ENCODE measurements around the gene PTGER1. TPM values are rescaled to one million over a fixed set of nuclear protein-coding genes. Genes with fewer than 3 reads are reported as not detected.
"Not testable (repeated sequence)": the region's sequence is repeated elsewhere in the genome, so short reads cannot be mapped to it uniquely, and the experiment has no call there.

Gene PTGER1
- total RNA-seq, 1 experiment from 2014 or later: 0.24 TPM

DNA sequence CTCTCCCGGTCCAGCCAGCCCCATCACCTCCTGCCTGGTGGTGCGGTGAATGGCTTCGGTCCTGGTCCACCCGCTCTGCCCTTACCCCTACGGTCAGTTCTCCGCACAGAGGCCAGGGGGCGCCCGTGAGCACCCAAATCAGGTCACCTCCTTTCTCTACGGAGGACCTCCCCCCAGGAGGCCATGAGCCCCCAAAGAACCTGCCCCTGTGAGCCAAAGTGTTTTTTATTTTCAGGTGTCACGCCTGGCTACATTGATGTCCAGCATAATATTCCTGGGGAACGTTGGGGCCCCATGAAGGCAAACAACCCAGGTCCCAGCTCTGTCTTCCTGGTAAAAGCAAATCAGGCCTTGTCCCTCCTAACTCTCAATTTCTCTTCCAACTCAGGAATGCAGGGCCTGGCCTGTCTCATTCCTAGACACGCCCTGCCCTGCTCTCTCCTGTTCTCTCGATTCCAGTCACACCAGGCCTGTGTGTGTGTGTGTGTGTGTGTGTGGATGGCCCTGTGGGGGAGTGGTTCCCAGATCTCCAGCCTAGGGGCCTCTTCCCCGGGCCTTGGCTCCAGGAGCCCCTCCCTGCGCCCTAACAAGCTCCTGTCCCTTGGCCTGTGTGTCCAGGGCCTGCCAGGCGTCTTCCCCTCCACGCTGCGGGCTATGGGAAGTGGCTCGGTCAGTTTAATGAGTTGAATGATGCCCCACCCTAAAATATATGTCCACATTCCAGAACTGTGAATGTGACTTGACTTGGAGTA is 30.5 kb upstream of the PTGER1 start:
- in situ Hi-C loops (cut with HindIII; ENCODE audit: low pct_unique_long_range_greater_than_20kb, low sequenced_read_pairs): no loop called here
- DNase-seq (ENCODE audit: low read depth): peak; percentile 99

DNA sequence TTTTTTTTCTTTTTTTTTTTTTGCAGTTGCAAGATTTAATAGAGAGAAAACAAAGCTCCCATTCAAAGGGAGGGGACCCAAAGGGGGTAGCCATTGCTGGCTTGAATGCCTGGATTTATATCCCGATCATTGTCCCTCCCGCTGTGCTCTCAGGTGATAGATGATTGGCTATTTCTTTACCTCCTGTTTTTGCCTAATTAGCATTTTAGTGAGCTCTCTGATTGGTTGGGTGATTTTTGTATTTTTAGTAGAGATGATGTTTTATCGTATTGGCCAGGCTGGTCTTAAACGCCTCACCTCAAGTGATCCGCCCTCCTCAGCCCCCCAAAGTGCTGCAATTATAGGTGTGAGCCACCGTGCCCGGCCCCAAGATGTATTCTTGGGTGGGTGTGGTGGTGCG is 29.4 kb upstream of the PTGER1 start:
- DNase-seq (ENCODE audit: low read depth); in situ Hi-C loops (cut with HindIII; ENCODE audit: low pct_unique_long_range_greater_than_20kb, low sequenced_read_pairs): not testable (repeated sequence)

DNA sequence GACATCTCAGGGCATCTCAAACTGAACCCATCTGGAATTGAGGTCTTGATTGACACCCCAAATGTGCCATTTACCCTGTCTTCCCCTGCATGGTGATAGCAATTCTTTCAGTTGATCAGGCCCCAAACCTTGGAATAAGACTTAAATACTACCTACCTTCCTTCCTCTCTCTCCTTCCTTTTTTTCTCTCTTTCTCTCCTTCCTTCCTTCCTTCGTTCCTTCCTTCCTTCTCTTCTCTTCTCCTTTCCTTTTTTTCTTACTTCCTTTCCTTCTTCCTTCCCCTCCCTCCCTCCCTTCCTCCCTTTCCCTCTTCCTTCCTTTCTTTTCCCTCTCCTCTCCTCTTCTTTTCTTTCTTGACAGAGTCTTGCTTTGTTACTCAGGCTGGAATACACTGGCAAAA is 28.1 kb upstream of the PTGER1 start:
- DNase-seq (ENCODE audit: low read depth): no peak
- in situ Hi-C loops (cut with HindIII; ENCODE audit: low pct_unique_long_range_greater_than_20kb, low sequenced_read_pairs): no loop called here

DNA sequence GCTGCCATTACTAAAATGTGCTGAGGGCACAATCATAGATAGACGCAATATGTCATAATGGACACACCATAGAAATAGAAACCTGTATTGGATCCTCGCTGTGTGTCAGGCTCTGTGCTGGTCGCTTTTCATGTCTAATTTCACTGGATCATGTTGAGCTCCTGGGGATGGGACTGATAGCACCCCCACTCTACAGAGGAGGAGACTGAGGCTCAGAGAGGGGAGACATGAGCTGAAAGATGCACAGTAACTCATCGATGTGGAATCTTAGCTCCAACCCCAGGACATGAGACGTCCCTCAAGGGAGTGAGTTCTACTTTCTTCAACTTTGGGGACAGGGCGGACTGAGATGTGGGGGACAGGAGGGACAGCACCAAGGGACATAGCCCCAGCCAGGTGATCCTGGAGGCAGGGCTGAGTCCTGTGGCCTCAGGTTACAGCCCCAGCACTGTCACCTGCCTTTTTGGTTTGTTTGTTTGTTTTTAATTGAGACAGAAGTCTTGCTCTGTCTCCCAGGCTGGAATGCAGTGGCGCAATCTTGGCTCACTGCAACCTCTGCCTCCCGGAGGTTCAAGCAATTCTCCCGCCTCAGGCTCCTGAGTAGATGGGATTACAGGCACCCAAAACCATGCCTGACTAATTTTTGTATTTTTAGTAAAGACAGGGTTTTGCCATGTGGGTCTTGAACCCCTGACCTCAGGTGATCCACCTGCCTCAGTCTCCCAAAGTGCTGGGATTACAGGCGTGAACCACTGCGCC is 27.4 kb upstream of the PTGER1 start:
- in situ Hi-C loops (cut with HindIII; ENCODE audit: low pct_unique_long_range_greater_than_20kb, low sequenced_read_pairs): no loop called here
- DNase-seq (ENCODE audit: low read depth): peak; percentile 41

DNA sequence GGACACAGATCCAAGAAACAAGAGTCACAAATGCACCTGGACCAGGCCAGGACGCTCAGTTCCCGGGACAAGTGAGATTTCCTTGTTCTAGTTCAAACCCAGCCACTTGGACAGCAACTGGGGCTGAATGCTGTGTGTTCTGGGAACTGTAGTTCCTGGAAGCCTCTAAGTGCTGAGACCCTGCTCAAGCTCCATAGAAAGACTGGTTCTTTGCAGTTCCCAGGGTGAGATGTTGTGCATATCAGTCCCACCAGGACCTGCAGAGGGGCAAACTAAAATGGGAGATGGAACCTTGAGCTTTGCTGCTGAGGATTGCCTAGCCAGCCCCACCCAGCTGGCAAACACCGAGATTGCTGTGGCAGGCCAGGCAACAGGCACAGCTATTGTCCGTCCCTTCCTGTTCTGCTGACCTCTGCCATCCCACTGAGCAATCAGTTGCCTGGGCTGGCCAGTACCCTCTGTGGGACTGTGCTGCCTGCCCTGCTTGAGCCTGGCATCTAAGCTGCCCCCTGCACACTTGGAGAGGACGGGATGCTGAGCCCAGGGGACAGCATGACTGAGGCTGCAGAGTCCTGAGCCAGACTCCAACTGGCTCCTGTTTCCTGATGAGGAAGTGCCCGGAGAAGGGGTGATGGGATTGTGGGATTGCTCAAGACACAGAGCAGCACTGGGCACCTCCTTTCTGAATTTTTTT is 22.2 kb upstream of the PTGER1 start:
- no peak for DNase-seq (ENCODE audit: low read depth)
- in situ Hi-C loops (cut with HindIII; ENCODE audit: low pct_unique_long_range_greater_than_20kb, low sequenced_read_pairs): no loop called here

DNA sequence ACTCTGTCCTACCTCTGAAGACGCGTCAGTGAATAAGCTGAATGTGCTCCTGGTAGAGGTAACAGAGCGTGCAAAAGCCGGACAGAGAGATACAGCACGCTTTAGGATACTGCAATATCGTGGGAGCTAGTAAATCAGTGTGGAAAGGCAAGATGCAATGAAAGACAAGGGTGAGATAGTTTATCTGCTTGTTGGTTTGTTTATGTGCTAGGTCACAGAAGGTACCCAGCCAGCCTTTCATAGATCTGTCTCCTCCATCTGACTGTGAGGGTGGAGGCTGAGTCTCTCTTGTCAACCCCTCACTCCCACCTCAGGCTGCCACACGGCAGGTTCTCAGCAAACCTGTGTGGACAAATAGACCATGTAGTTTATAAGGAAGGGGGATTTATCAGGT is 21.7 kb upstream of the PTGER1 start:
- in situ Hi-C loops (cut with HindIII; ENCODE audit: low pct_unique_long_range_greater_than_20kb, low sequenced_read_pairs): no loop called here
- DNase-seq (ENCODE audit: low read depth): peak; percentile 73

DNA sequence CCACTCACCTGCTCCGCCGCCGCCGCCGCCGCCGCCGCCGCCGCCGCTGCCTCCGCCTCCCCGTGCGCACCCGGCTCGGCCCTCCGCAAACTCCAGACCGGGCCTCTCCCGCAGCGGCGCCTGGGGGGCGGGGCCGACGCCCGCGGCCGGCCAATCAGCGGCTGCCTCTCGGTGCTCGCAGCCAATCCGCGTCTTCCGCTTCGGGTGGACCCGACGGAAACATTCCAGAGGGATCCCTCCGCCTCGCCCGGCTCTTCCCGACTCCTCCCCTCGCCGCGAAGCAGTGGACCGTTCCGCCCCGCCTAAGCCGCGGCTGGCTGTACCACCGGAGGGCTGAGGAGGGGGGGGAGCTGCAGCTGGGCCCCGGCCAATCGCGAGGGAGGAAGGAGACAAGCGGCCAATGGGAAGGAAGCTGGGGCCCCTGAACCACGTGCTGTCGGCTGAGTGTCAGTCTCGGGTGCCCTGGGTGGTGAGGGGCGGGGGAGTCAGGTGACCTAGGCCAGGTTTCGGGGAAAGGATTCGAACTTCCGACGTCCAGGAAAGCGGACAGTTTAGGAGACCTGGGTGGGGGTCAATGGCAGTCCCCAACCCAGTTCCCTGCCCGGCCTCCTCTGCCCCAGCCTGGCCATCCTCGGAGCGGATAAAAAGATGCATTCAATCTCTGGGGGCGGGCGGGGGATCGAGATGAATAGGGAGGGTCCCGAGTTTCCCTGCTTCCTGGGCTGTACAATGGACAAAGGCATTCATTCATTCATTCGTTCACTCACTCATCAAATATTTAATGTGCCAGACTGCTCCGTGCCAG is 21.1 kb upstream of the PTGER1 start, which contains the start of gene GIPC1:
Gene GIPC1 (minus strand): TSS at position 99 of the 805 bp plus-strand sequence. CDS start 13,151 bp downstream, outside the sequence.
- in situ Hi-C loops (cut with HindIII; ENCODE audit: low pct_unique_long_range_greater_than_20kb, low sequenced_read_pairs): no loop called here

DNA sequence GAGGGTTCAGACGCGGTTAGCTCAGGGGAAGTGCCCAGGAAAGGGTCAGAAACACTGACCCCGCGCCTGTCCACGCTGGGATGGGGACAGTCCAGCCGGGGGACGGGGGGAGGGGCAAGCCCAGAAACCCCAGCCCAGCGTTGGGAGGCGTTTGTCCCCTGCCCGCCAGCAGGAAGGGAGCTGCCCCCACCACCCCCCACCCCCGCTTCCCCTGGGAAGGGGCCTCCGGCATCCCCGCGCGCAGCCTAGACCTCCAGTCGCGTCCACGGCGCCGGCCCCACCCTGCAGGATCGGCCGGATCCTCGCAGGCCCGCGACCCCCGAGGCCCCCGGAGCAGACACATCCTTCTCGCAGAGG is 20.5 kb upstream of the PTGER1 start:
- in situ Hi-C loops (cut with HindIII; ENCODE audit: low pct_unique_long_range_greater_than_20kb, low sequenced_read_pairs): no loop called here
- DNase-seq (ENCODE audit: low read depth): no peak

More for the DNA sequence above, 21.1 kb upstream of the PTGER1 start, which contains the start of gene GIPC1:
- peak; percentile 100 for DNase-seq (ENCODE audit: low read depth)

DNA sequence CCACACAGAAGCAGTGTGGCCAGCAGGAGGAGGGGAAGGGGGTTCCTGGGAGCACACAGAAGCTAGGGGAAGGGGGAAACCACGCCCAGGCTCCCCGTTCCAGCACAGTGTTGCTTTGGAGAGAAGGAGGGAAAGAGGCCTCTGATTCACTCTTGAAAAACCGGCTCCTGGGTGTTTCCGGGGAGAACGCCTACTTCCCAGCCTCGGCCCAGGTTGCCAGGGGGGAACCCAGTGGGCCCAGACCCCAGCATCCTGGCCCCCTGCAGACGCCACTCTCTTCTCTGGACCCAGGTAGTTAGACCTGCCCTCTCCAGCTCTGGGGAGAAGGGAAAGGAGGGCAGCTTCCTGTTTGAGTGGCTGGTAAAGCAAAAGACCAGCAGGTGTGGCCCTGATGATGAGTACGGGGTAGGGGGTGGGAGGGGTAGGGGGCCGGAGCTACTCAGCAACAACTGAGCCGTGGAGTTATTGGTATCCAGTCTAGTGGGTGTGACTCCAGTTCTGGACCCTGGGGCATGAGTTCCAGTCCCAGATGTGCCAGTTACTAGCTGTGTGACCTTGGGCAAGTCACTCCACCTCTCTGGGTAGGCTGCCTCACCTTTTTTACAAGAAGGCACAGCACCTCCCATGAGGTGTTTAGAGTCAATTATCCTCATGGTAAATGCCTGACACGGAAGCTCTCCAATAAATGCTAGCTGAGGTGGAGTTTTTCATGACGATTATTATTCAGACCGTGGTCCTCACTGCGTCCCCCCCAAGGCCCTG is 19.9 kb upstream of the PTGER1 start:
- in situ Hi-C loops (cut with HindIII; ENCODE audit: low pct_unique_long_range_greater_than_20kb, low sequenced_read_pairs): no loop called here
- no peak for DNase-seq (ENCODE audit: low read depth)

DNA sequence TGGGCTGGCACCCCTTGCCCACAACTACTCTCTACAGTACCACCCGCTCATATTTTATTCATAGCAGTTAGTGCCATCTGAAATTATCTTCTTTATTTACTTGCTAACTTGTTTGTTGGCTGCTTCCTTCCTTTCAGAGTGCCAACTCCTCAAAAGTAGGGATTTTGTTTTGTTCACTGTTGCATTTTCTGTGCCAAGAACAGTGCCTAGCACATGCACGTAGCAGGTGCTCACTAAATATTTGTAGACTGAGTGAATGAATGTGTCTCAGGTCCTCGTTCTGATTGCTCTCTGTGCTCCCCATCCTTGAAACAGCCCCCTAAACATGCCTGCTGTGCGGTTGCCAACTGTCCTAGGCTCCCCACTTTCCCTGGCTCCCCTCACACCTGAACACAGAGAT is 19.3 kb upstream of the PTGER1 start:
- in situ Hi-C loops (cut with HindIII; ENCODE audit: low pct_unique_long_range_greater_than_20kb, low sequenced_read_pairs): no loop called here
- no peak for DNase-seq (ENCODE audit: low read depth)

DNA sequence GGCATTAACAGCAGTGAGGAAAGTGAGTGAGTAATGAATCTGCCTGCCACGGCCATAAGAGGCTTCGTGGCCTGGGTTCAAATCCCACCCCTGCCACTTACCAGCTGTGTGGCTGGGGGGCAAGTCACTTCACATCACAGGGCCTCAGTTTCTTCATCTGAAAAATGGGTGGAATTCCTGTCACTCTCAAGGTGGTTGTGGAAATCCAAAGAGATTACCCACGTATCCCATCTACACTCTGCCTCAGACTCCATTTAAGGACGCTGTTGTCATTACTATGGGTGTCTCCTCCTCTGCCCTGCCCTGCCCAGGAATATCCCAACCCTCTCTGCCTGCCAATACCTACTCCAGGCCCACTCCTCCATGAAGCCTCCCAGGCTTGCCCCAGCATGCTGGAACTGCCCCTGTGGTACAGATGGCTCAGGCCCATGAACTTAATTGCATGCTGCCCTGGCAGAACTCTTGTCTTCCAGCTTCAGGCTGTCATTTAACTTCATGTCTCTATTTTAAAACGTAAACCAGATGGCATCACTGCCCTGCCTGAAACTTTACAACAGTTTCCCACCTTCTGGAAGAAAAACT is 17.7 kb upstream of the PTGER1 start:
- no peak for DNase-seq (ENCODE audit: low read depth)
- in situ Hi-C loops (cut with HindIII; ENCODE audit: low pct_unique_long_range_greater_than_20kb, low sequenced_read_pairs): no loop called here

DNA sequence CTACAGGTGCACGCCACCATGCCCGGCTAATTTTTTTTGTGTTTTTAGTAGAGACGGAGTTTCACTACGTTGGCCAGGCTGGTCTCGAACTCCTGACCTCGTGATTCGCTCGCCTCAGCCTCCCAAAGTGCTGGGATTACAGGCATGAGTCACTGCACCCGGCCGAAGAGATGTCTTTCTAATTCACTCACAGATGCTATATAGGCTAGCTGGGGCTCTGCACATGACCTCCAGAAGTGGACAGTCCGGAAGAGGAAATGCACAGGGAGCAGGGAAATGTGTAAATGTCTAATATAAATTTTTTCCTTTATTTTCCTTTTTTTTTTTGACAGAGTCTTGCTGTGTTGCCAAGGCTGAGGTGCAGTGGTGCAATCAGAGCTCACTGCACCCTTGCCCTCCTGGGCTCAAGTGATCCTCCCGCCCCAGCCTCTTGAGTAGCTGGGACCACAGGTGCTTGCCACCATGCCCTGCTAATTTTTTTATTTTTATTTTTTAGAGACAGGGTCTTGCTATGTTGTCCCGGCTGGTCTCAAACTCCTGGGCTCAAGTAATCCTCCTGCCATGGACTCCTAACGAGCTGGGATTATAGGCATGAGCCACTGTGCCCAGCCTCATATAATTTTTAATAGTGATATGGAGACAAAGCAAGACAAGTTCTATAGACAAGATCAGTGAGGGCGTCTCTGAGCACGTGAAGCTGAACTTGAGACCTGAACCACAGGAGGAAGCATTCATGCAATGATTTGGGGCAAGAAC is 12.4 kb upstream of the PTGER1 start:
- DNase-seq (ENCODE audit: low read depth): no peak
- in situ Hi-C loops (cut with HindIII; ENCODE audit: low pct_unique_long_range_greater_than_20kb, low sequenced_read_pairs): no loop called here

DNA sequence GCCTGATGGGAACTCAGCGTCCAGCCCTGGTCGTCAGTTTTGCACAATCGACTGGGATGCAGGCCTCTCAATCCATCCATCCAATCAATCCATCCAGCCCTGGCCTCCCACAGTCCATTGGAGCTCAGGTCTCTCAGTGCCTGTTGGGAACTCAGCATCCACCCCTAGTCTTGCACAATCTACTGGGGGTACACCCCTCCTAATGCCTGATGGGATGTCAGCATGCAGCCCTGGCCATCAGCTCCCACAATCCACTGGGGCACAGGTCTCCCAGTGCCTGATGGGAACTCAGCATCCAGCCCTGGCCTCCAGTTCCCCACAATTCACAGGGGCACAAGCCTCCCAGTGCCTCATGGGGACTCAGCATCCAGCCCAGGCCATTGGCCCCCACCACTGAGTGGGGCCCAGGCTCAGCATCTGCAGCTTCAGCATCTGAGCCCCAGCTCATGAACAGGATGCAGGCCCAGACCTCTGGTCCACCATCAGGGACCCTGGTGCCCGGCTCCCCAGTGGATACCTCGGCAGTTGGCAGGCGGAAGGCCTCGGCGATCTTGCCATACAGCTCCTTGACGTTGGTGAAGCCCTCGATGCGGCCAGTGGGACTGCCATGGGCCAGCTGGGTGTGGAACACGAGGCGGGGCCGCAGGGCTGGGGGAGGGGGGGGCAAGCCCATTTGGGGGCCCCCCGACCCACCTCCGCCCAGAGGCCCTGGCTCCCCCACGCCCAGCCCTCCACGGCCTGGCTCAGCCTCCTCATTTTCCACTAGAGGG is 7.2 kb upstream of the PTGER1 start:
- in situ Hi-C loops (cut with HindIII; ENCODE audit: low pct_unique_long_range_greater_than_20kb, low sequenced_read_pairs): no loop called here

DNA sequence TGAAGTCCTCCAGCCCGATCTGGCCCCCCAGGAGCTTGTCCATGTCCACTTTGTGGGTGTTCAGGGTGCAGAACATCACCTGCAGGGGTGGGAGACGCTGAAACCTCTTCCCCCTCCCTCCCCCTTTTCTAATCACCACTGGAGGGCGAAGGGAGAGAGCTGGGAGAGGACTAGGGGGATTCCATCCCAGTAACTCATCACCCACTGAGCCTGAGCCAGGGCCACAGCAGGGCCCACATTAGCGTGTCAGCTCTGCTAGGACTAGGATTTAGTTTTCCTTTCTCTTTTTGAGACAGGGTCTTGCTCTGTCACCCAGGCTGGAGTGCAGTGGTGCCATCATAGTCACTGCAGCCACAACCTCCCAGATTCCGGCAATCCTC is 5.5 kb upstream of the PTGER1 start:
- DNase-seq (ENCODE audit: low read depth): no peak

More for the DNA sequence above, 7.2 kb upstream of the PTGER1 start:
- DNase-seq (ENCODE audit: low read depth): no peak

DNA sequence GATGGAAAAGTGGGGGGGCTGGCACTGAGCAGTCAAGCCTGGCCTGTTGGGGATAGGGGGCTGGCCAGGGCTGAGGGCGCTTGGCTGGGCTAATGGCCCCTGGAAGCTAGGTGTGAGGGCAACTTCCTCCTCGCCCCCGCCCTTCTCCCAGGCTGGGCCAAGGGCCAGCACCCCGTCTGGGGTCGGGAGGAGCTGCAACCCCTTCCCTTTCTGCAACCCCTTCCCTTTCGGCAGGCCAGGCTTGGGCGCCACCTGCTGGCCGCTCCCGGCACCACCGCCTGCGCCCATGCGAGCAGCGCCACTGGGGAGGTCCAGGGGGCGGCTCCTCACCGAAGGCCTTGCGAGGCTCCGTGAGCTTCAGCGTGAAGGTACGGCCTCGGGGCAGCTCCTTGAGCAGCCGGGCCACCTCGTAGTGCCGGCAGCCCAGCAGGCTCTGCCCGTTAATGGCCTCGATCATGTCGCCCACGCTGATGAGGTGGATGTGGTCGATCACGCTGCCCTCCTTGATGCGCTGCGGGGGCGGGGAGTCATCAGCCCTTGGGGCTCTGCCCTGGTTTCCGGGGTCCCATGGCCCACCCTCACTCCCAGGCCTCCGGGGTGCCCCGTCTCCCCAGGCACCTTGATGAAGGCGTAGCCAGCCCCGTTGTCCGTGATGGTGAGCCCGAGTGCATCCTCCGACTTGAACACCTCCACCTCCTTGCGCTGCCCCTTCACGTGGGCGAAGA is 5.0 kb upstream of the PTGER1 start:
- in situ Hi-C loops (cut with HindIII; ENCODE audit: low pct_unique_long_range_greater_than_20kb, low sequenced_read_pairs): no loop called here
- no peak for DNase-seq (ENCODE audit: low read depth)

More for the DNA sequence above, 5.5 kb upstream of the PTGER1 start:
- in situ Hi-C loops (cut with HindIII; ENCODE audit: low pct_unique_long_range_greater_than_20kb, low sequenced_read_pairs): no loop called here

Data from Caki2 (cell line).